ENCODE results near the gene EXOC7.

GRCh38 chr17:76080768-76081287 is 22.8 kb downstream of the EXOC7 start:
- no peak for TF ChIP-seq CTCF (optimal IDR thresholded peaks at IDR 0.05 in 1 of 3, IDR thresholded peaks at IDR 0.05 in 1 of 3, conservative IDR thresholded peaks at IDR 0.05 in 1 of 3; ENCODE audit: extremely low read depth in 1 of 3, insufficient read depth in 2 of 3, low read length in 3 of 3)
- no peak for TF ChIP-seq EZH2 (IDR thresholded peaks at IDR 0.05; ENCODE audit: low read length)

Data from keratinocyte (primary cell).